ENCODE measurements around the gene SLC46A3. TPM values are rescaled to one million over a fixed set of nuclear protein-coding genes. Genes with fewer than 3 reads are reported as not detected.

Gene SLC46A3
- total and polyA plus RNA-seq, 8 donors: 2.3 to 44.3 (median 7.3) TPM

DNA sequence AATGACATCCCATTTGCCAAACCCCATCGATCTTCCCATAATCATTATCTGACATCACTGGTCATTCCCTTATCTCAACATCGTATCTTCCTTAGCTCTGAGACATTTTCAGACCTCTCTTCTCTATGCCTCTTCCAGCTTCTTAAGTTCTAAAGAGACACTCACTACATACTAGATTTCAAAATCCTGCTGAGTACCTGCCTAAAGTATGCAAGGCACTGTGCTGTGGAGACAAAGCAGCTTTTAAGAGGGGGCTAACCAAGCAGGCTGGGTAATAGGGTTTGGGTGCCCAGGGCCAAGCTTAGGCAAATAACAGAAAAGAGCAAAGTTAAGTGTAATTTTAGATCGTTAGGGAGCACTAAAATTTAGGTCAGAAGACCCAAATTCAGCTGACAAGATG lies 63.2 kb downstream of the SLC46A3 start:
- 57 to 87% (median 77%) methylated on average over 3 of the region's 3 CpGs for WGBS, 5 donors
- Histone ChIP-seq H3K4me3 (no peak overlapping the region), H3K4me1 (peaks cover 14 to 29% (median 20%) of the 10 kb centered on the region in 4 donors), H3K36me3 (no peaks in the 10 kb centered on the region), H3K27me3 (no peaks in the 10 kb centered on the region), H3K9me3 (no peaks in the 10 kb centered on the region), H3K27ac (no peak overlapping the region)
- no peak for TF ChIP-seq POLR2A (IDR thresholded peaks at IDR 0.05)
- TF ChIP-seq, protein P1, sequence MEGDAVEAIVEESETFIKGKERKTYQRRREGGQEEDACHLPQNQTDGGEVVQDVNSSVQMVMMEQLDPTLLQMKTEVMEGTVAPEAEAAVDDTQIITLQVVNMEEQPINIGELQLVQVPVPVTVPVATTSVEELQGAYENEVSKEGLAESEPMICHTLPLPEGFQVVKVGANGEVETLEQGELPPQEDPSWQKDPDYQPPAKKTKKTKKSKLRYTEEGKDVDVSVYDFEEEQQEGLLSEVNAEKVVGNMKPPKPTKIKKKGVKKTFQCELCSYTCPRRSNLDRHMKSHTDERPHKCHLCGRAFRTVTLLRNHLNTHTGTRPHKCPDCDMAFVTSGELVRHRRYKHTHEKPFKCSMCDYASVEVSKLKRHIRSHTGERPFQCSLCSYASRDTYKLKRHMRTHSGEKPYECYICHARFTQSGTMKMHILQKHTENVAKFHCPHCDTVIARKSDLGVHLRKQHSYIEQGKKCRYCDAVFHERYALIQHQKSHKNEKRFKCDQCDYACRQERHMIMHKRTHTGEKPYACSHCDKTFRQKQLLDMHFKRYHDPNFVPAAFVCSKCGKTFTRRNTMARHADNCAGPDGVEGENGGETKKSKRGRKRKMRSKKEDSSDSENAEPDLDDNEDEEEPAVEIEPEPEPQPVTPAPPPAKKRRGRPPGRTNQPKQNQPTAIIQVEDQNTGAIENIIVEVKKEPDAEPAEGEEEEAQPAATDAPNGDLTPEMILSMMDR (IDR thresholded peaks at IDR 0.05): no peak
- no peak for TF ChIP-seq POLR2AphosphoS5 (IDR thresholded peaks at IDR 0.05)
- no peak for TF ChIP-seq EP300 (IDR thresholded peaks at IDR 0.05)
- no peak for DNase-seq
- intact Hi-C loops (cut with DNase I; ENCODE audit: low total_unique reads): no loop called here

DNA sequence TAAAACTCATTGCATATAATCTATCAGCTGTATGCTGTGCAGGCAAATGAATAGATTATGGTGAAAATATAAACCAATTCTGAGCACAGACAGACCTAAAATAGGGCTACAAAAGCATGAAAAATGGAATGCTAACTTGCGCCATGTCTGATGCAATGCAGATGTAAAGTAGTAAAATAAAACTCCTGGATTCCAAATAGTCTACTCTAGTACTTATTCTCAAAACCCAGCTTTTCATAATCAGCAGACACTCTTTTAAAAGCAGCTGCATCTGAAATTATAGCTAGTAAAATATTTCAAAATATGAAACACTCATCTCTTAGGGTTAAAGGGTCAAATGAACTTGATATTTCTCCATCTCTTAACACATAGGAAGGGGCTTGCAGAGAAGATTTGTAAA lies 64.5 kb downstream of the SLC46A3 start:
- Histone ChIP-seq H3K4me1 (peaks cover 6 to 18% (median 10%) of the 10 kb centered on the region in 4 donors), H3K9me3 (no peaks in the 10 kb centered on the region), H3K27ac (no peak overlapping the region), H3K27me3 (no peaks in the 10 kb centered on the region), H3K4me3 (no peak overlapping the region), H3K36me3 (no peaks in the 10 kb centered on the region)
- 94 to 100% (median 97%) methylated on average over 1 of the region's 1 CpG for WGBS, 5 donors
- intact Hi-C loops (cut with DNase I; ENCODE audit: low total_unique reads): no loop called here
- no peak for DNase-seq
- TF ChIP-seq POLR2AphosphoS5 (IDR thresholded peaks at IDR 0.05) (no peak), EP300 (IDR thresholded peaks at IDR 0.05) (no peak), POLR2A (IDR thresholded peaks at IDR 0.05) (no peak)
- TF ChIP-seq, protein P1 (IDR thresholded peaks at IDR 0.05): no peak

DNA sequence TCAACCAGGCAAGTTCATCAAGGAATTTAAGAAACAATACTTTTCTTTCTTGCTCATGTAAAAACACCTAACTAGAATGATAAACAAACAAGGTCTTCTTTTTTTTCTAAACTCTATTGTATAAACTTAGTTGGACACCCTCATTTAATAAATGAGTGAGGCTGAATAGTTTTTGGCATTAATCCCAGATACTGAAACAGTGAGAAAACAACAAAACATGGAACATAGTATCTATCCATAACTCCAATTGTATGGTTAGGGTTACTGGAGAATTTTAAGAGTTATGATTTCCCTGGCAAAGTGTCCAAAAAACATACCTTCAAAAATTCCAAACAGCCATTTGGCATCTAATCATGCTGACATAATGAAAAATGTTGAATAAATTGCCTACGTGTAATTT lies 65.7 kb downstream of the SLC46A3 start:
- TF ChIP-seq, protein P1 (IDR thresholded peaks at IDR 0.05): no peak
- TF ChIP-seq POLR2A (IDR thresholded peaks at IDR 0.05) (no peak), POLR2AphosphoS5 (IDR thresholded peaks at IDR 0.05) (no peak), EP300 (IDR thresholded peaks at IDR 0.05) (no peak)
- intact Hi-C loops (cut with DNase I; ENCODE audit: low total_unique reads): no loop called here
- Histone ChIP-seq H3K4me3 (no peak overlapping the region), H3K4me1 (peaks cover 5 to 16% (median 9%) of the 10 kb centered on the region in 4 donors), H3K9me3 (no peaks in the 10 kb centered on the region), H3K36me3 (no peaks in the 10 kb centered on the region), H3K27me3 (no peaks in the 10 kb centered on the region), H3K27ac (no peak overlapping the region)
- no peak for DNase-seq
- WGBS, 5 donors: 63 to 86% (median 79%) methylated on average over 1 of the region's 1 CpG

DNA sequence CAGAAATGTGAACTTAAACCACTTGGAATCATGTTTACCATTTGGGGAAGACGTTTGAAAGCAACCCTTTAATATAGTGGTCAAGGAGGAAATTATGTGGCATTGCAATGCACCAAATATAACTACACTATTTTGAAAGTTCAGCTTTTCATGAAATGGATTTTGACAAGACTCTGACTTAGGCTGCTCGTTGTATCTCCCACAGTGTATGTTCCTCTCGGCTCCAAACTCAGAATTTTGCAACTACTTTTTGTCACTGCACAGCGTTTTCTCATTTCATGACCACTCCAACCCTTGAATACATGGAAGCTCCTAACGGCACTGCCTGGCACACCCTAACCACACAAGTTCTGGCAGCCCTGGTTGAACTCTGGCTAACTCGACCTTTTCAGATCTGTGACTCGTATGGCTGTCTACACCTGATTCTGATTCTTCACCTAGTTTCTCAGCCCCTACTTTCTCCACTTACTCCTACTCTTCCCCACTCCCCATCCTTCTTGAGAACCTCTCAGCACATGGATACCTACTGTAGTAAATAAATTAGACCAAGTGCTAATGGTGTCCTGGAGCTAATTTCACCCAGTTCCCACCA lies 66.9 kb downstream of the SLC46A3 start:
- Histone ChIP-seq H3K4me1 (peaks cover 0 to 4% (median under 1%) of the 10 kb centered on the region in 4 donors), H3K4me3 (no peak overlapping the region), H3K36me3 (no peaks in the 10 kb centered on the region), H3K9me3 (no peaks in the 10 kb centered on the region), H3K27ac (no peak overlapping the region), H3K27me3 (no peaks in the 10 kb centered on the region)
- intact Hi-C loops (cut with DNase I; ENCODE audit: low total_unique reads): no loop called here
- TF ChIP-seq POLR2AphosphoS5 (IDR thresholded peaks at IDR 0.05): no peak
- TF ChIP-seq, protein P1 (IDR thresholded peaks at IDR 0.05): no peak
- DNase-seq: no peak
- 69 to 79% (median 72%) methylated on average over 7 of the region's 7 CpGs for WGBS, 5 donors

Measured in stomach (tissue), 9 donors.